Testis (tissue), 2 donors: ENCODE results near the gene SRBD1.

ENCODE experiments used
- CTCF ChIP-seq, 3 experiments: fragments of 450-650 bp in 2 of 3; fragments of 200-600 bp in 1 of 3; sonication (generic) in 1 of 3; IDR thresholded peaks; one replicate each; pipeline ENCODE4 v1.5.1; 2016 to 2019; ENCODE audit warnings: antibody characterized with exemption in 3 of 3, mild to moderate bottlenecking in 2 of 3, moderate library complexity in 1 of 3
- POLR2A ChIP-seq: fragments of 450-650 bp; IDR thresholded peaks from one replicate; pipeline ENCODE4 v1.6.1; 2017; ENCODE audit warnings: antibody characterized with exemption, mild to moderate bottlenecking, moderate library complexity

DNA sequence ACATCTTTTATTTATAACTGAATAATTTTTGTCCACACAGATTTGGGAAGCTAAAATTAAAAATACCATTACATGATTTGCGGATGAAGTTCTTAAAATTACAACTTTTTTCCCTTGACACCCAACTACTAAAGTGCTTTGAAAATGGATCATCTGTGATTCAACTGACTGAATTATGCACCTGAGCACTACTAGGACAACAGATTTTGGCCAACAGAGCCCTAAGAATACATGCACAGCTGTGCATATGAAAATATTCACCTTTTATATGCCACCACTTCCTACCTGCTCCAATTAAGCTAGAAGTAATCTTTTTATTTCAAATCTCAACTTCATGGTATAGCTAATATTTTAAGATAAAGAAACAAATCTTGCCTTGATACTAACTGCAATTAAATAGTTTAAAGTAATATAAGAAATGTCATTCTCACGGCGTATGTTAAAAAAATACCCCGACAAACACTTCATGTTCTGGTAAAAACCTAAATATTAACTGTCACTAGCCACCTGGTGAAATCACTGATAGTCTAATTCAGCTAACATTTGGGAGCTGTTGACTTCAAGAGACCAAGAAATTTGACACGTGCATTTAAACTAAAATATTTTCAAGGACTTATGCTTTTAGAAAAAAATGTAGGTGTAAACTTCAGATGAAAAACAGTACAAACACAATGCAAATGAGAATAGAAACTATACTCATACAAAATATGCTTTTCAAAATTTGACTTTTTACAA is 153.7 kb downstream of the SRBD1 start:
- TF ChIP-seq CTCF (IDR thresholded peaks at IDR 0.05) (no peak), POLR2A (no peak)
